ENCODE measurements around the gene RLN3. TPM values are rescaled to one million over a fixed set of nuclear protein-coding genes. Genes with fewer than 3 reads are reported as not detected.

The RLN3 gene
- polyA plus RNA-seq, 1 donor (not counting 4 experiments of a cell fraction or from before 2014, with no cell fraction given), result not detected

GRCh38 chr19:13981467-13981866, 46.5 kb upstream of the RLN3 start:
- FAIRE-seq (no peak), DNase-seq (ENCODE audit: low read depth, low spot score) (no peak)
- Histone ChIP-seq H3K9me3 (ENCODE audit: control insufficient read depth, low read depth, low read length) (no peaks in the 10 kb centered on the region), H2AFZ (ENCODE audit: control insufficient read depth, low read length) (no peak overlapping the region), H3K79me2 (ENCODE audit: control insufficient read depth, insufficient read depth, low read length) (no peaks in the 10 kb centered on the region), H3K36me3 (ENCODE audit: control insufficient read depth in 2 of 2, extremely low read depth in 1 of 2, insufficient read depth in 2 of 2, low read length in 2 of 2) (peaks cover 5 to 6% of the 10 kb centered on the region in 2 experiments), H3K4me3 (ENCODE audit: control insufficient read depth in 2 of 3, extremely low read depth in 1 of 3, insufficient read depth in 2 of 3, low read depth in 1 of 3, low read length in 3 of 3) (no peak overlapping the region), H3K4me2 (ENCODE audit: control insufficient read depth, extremely low read depth, insufficient read depth, low read depth, low read length) (no peak overlapping the region), H3K27ac (ENCODE audit: control insufficient read depth, insufficient read depth, low read length) (no peak overlapping the region), H4K20me1 (ENCODE audit: control insufficient read depth, extremely low read depth, insufficient read depth, low read length) (no peaks in the 10 kb centered on the region), H3K9me1 (ENCODE audit: control insufficient read depth, extremely low read depth, insufficient read depth, low read length) (no peaks in the 10 kb centered on the region), H3K4me1 (ENCODE audit: control insufficient read depth, extremely low read depth, insufficient read depth, low read length) (peaks cover 5% of the 10 kb centered on the region), H3K9ac (ENCODE audit: control insufficient read depth, extremely low read depth, insufficient read depth, low read length) (no peak overlapping the region), H3K27me3 (ENCODE audit: control insufficient read depth, extremely low read depth, insufficient read depth, low read length) (no peaks in the 10 kb centered on the region)
- TF ChIP-seq EZH2 (IDR thresholded peaks at IDR 0.05; ENCODE audit: low read length) (no peak), CTCF (optimal IDR thresholded peaks at IDR 0.05 in 1 of 3, IDR thresholded peaks at IDR 0.05 in 1 of 3, conservative IDR thresholded peaks at IDR 0.05 in 1 of 3; ENCODE audit: extremely low read depth in 1 of 3, insufficient read depth in 2 of 3, low read length in 3 of 3) (no peak)
- dilution Hi-C loops (cut with MboI; ENCODE audit: extremely low pct_ligation_motif_present, low sequenced_read_pairs), result no loop called here

- DNase-seq (ENCODE audit: low read depth, low spot score), result no peak
- Histone ChIP-seq H3K27me3 (ENCODE audit: control insufficient read depth, extremely low read depth, insufficient read depth, low read length) (no peaks in the 10 kb centered on the region), H3K9me1 (ENCODE audit: control insufficient read depth, extremely low read depth, insufficient read depth, low read length) (no peaks in the 10 kb centered on the region), H3K4me3 (ENCODE audit: control insufficient read depth in 2 of 3, extremely low read depth in 1 of 3, insufficient read depth in 2 of 3, low read depth in 1 of 3, low read length in 3 of 3) (no peak overlapping the region), H3K4me1 (ENCODE audit: control insufficient read depth, extremely low read depth, insufficient read depth, low read length) (peaks cover 11% of the 10 kb centered on the region), H2AFZ (ENCODE audit: control insufficient read depth, low read length) (no peak overlapping the region), H3K4me2 (ENCODE audit: control insufficient read depth, extremely low read depth, insufficient read depth, low read depth, low read length) (no peak overlapping the region), H4K20me1 (ENCODE audit: control insufficient read depth, extremely low read depth, insufficient read depth, low read length) (no peaks in the 10 kb centered on the region), H3K27ac (ENCODE audit: control insufficient read depth, insufficient read depth, low read length) (no peak overlapping the region), H3K9me3 (ENCODE audit: control insufficient read depth, low read depth, low read length) (no peaks in the 10 kb centered on the region), H3K9ac (ENCODE audit: control insufficient read depth, extremely low read depth, insufficient read depth, low read length) (no peak overlapping the region), H3K79me2 (ENCODE audit: control insufficient read depth, insufficient read depth, low read length) (no peaks in the 10 kb centered on the region), H3K36me3 (ENCODE audit: control insufficient read depth in 2 of 2, extremely low read depth in 1 of 2, insufficient read depth in 2 of 2, low read length in 2 of 2) (peaks cover 5 to 6% of the 10 kb centered on the region in 2 experiments)
- FAIRE-seq, result no peak
- TF ChIP-seq CTCF (optimal IDR thresholded peaks at IDR 0.05 in 1 of 3, IDR thresholded peaks at IDR 0.05 in 1 of 3, conservative IDR thresholded peaks at IDR 0.05 in 1 of 3; ENCODE audit: extremely low read depth in 1 of 3, insufficient read depth in 2 of 3, low read length in 3 of 3), result no peak
- no peak for TF ChIP-seq EZH2 (IDR thresholded peaks at IDR 0.05; ENCODE audit: low read length)
- dilution Hi-C loops (cut with MboI; ENCODE audit: extremely low pct_ligation_motif_present, low sequenced_read_pairs), result no loop called here
Observed at GRCh38 chr19:13981988-13982501, 45.9 kb upstream of the RLN3 start.

All from keratinocyte (primary cell).